Muscle layer of duodenum (tissue), 2 donors: ENCODE data around the gene SSBP3.

ENCODE experiments used
- H3K27ac ChIP-seq: one replicate; pipeline ENCODE4 v1.7.0; 2013; ENCODE audit warnings: mild to moderate bottlenecking, low read length
- H3K27me3 ChIP-seq: one replicate; pipeline ENCODE4 v1.7.0; 2013; ENCODE audit warnings: low read depth, mild to moderate bottlenecking, control low read depth, low read length
- H3K36me3 ChIP-seq, 2 donors: one replicate each; pipeline ENCODE4 v1.7.0; 2013; ENCODE audit warnings: low read length in 2 of 2, control low read depth in 1 of 2, mild to moderate bottlenecking in 1 of 2; ENCODE audit not compliant: insufficient read depth in 2 of 2, control insufficient read depth in 1 of 2
- H3K4me1 ChIP-seq, 2 donors: one replicate each; pipeline ENCODE4 v1.7.0; 2013; ENCODE audit warnings: low read length in 2 of 2, mild to moderate bottlenecking in 2 of 2, control low read depth in 1 of 2, moderate library complexity in 1 of 2; ENCODE audit not compliant: insufficient read depth in 2 of 2, control insufficient read depth in 1 of 2
- H3K4me3 ChIP-seq, 2 donors: one replicate each; pipeline ENCODE4 v1.7.0; 2013; ENCODE audit warnings: low read length in 2 of 2, low read depth in 1 of 2, mild to moderate bottlenecking in 1 of 2
- H3K9me3 ChIP-seq, 2 donors: one replicate each; pipeline ENCODE4 v1.7.0; 2013; ENCODE audit warnings: low read length in 2 of 2, control low read depth in 1 of 2, mild to moderate bottlenecking in 1 of 2; ENCODE audit not compliant: control insufficient read depth in 1 of 2
- donor health status: healthy.

Gene SSBP3

DNA sequence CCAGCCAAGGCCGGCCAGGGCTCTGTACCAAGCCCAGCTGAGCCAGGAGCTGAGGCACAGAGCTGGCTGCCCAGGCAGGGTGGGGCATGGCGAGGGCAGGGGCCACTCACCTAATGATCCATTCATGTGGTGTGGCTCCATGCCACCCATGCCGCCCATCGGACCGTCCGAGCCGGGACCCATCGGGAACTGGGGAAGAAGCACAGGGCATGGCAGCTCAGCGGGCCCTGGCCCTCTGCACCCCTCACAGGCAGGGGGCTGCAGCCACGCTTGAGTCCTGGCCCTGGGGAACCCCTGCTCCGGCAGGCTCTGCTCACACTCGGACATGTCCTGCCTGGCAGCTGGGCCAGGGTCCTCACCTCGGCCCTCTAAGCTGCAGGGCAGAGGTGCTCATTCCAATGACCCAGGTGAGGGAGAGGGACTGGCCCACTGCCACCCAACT, 177.5 kb downstream of the SSBP3 start:
- Histone ChIP-seq H3K4me3 (no peak overlapping the region), H3K9me3 (no peaks in the 10 kb centered on the region), H3K27me3 (no peaks in the 10 kb centered on the region), H3K4me1 (peaks cover 0 to 13% of the 10 kb centered on the region in 2 donors), H3K27ac (no peak overlapping the region), H3K36me3 (peaks cover 0 to 3% of the 10 kb centered on the region in 2 donors)

DNA sequence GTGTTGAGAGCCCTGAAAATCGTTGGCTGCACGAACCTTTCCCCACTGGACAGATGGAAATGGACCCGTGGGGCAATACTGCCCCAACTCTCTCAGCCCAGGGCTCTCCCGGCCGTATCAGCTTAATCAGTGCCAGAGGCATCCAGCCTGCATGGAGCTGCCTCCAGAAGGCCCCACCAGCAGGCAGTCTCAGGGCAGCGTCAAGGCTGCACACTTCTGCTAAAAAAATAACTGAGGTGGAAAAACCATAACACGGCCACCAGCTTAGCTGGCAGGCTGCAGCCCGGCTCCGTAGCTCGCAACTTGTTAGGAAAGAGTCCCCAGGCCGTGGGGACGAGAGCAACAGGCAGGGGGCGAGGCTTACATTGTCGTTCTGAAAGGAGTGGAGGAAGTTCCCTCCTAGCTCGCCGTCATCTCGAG, 178.3 kb downstream of the SSBP3 start:
- H3K9me3 ChIP-seq = no peaks in the 10 kb centered on the region
- H3K36me3 ChIP-seq = peaks cover 0 to 3% of the 10 kb centered on the region in 2 donors
- H3K27me3 ChIP-seq = no peaks in the 10 kb centered on the region
- no peak overlapping the region for H3K27ac ChIP-seq
- no peak overlapping the region for H3K4me3 ChIP-seq
- H3K4me1 ChIP-seq = peaks cover 0 to 13% of the 10 kb centered on the region in 2 donors

DNA sequence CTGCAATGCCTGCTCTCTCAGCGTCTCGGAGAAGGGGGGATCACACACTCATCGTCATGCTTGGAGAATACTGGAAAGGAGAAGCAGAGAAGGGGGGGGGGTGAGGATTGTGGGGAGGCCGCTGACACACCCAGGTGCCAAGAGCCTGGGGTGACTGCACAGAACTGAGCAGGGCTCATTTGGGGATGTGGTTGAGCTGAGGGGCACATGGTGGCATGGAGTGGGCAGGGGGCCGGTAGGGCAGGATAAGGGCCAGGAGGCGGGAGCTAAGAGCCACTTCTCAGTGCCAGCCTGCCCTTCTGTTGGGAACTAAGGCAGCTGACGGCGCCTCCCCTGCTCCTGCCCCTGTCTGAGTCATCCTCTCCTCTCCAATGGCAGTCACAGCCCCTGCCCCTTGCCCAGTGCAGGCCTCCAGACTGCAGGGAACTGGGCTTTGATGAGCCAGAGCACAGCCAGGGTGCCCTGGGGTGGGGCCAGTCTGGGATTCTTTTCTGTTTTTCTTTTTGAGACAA, 179.0 kb downstream of the SSBP3 start:
- H3K4me3 ChIP-seq = no peak overlapping the region
- H3K4me1 ChIP-seq = peaks cover 0 to 13% of the 10 kb centered on the region in 2 donors
- no peaks in the 10 kb centered on the region for H3K27me3 ChIP-seq
- H3K27ac ChIP-seq = no peak overlapping the region
- peaks cover 0 to 3% of the 10 kb centered on the region in 2 donors for H3K36me3 ChIP-seq
- H3K9me3 ChIP-seq = no peaks in the 10 kb centered on the region

DNA sequence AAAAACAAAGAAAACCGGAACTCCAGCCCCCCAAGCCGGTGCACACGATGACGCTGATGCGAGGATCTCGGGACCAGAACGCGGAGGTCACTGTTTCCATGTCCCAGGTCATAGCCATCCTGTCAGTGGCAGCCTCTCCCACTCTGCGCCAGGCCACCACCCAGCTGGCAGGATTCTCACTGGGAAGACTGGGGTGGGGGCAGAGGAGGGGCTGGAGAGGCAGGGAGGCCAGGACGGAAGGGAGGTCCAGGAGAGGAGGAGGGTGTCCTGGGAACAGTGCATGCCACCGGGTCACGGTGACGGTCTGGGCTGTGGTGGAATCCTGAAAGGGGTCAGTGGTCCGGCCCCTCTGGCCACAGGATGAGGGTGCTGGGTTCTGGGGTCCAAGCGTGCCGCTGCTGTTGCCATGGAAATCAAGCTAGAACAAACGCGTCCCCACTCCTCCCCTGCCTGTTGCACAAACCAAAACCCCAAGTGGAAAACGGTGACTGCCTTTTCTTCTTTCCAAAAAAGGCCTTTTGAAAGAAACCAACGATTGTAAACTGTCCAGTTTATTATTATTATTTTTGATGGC, 180.1 kb downstream of the SSBP3 start:
- peaks cover 0 to 3% of the 10 kb centered on the region in 2 donors for H3K36me3 ChIP-seq

DNA sequence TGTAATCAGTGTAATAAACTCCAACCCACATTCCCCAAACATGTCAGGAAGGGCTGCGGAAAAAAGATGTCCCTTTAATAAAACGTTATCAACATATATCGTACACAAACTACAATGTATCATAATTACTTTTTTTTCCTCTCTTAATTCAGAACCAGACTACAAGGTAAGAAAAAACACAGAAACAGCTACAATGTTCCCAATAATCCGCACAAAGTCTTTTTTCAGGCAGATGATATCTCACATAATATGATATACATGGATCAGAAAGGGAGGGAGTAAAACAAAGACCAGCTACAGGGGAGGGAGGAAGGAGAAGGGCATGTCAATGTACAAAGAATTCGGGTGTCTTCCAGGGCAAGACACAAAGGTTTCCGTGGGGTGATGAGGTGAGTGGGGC, 180.8 kb downstream of the SSBP3 start:
- Histone ChIP-seq H3K9me3 (no peaks in the 10 kb centered on the region), H3K36me3 (peaks cover 0 to 3% of the 10 kb centered on the region in 2 donors), H3K4me3 (no peak overlapping the region), H3K4me1 (peaks cover 0 to 13% of the 10 kb centered on the region in 2 donors), H3K27me3 (no peaks in the 10 kb centered on the region), H3K27ac (no peak overlapping the region)

More for the DNA sequence above, 180.1 kb downstream of the SSBP3 start:
- H3K4me3 ChIP-seq = no peak overlapping the region
- H3K4me1 ChIP-seq = peaks cover 0 to 13% of the 10 kb centered on the region in 2 donors
- H3K27me3 ChIP-seq = no peaks in the 10 kb centered on the region
- H3K27ac ChIP-seq = no peak overlapping the region
- no peaks in the 10 kb centered on the region for H3K9me3 ChIP-seq

DNA sequence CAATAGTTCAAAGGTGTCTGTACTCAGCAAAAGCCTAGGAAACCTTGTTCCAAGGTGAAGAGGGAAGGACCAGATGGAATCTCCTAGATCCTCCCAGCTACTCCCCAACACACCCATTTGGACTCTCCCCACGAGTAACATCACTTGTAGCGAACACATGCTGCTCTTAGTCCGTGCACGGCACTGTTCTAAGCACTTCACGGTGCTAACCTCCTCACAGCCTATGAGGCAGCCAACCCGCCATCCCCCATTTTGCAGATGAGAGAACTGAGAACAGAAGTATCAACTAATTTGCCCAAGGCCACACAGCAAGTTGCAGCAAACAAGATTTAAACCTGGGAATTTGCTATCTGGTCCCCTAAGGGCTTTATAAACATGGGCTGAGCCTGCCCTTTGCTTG, 182.0 kb downstream of the SSBP3 start:
- Histone ChIP-seq H3K36me3 (peaks cover 0 to 3% of the 10 kb centered on the region in 2 donors), H3K4me3 (no peak overlapping the region), H3K9me3 (no peaks in the 10 kb centered on the region), H3K27me3 (no peaks in the 10 kb centered on the region), H3K27ac (no peak overlapping the region), H3K4me1 (peaks cover 0 to 20% of the 10 kb centered on the region in 2 donors)

DNA sequence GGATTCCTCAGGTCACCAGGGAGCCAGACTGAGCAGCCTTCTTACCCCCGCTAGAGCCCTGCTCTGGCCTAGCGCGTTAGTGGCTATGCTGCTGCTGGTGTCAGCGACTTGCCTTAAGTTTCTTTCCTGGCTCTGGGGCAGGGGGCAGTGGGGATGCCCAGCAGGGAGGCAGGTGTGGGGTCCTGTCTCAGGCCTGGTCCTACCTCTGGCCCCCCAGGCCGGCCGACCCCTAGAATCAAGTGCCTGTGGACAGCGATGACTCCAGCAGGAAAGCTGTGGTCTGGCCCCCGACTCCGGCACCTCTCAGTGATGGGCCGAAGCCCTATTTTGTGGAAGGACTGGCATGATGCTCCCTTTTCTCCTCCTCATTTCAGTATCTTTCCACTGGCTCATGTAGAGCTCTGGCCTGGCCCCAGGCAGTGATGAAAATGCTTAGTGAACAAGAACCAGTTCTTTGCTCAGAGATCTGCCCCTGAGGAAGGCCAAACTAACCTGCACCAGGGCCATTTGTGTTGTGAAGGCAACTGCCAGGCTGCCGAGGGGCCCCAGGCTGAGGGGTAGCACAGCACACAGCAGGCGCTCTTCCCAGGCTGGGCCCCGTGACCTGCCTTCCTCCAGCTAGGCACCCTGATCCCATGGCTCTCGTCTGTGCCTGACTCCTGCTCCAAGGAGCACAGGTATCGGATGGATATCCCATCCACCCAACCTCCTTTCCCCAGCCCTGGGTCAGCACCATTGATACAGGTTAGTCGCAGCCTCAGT, 182.6 kb downstream of the SSBP3 start:
- Histone ChIP-seq H3K27me3 (no peaks in the 10 kb centered on the region), H3K4me1 (peaks cover 0 to 20% of the 10 kb centered on the region in 2 donors), H3K36me3 (peaks cover under 1 to 3% of the 10 kb centered on the region in 2 donors), H3K4me3 (no peak overlapping the region), H3K9me3 (no peaks in the 10 kb centered on the region), H3K27ac (no peak overlapping the region)

DNA sequence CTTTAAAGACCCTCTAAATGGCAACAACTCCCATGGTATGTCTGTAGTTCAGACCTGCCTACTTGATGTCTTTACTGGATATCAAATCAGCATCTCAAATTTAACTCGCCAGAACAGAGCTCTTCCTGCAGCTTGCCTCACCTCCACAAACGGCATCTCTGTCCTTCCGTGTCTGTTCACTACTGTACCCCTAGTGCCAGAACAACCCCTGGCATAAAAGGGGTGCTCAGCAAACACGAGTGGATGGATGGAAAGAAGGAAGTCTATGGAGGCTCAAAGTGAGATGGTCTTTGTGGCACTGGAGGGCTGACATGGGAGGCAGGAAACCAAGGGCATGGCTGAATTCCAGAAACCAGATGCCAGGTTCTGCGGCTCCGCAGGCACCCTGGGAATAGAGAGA, 183.5 kb downstream of the SSBP3 start:
- peaks cover 4 to 10% of the 10 kb centered on the region in 2 donors for H3K36me3 ChIP-seq
- H3K4me1 ChIP-seq = peaks cover 0 to 22% of the 10 kb centered on the region in 2 donors
- H3K27me3 ChIP-seq = no peaks in the 10 kb centered on the region
- H3K9me3 ChIP-seq = no peaks in the 10 kb centered on the region
- no peak overlapping the region for H3K27ac ChIP-seq
- H3K4me3 ChIP-seq = no peak overlapping the region

DNA sequence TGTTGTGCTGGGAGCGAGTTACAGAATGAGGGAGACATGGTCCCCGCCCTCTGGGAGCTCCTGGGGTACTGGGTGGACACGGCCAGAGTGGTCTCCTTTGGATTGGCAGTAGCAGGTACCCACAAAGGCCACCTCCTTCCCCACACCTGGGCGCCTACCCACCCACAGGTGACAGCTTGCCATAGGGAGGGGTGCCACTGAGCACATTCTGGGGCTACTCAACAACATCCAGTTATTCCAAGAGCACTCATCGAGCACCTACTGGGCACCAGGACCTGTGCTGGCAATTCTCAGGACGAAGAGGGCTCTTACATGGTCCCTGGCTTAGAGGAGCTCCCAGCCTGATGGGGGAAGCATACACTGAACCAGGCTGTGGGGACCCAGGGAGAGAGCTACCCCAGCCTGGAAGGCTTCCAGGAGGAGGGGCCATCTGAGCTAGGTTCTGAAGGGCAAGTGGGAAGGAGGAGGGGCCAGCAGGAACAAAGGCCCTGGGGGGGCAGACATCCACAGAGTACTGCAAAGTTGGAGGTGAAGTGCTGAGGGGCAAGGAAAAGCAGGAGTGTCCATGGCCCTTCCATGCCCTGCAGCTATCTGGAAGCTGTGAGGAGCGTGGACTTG, 184.2 kb downstream of the SSBP3 start:
- H3K4me1 ChIP-seq = peaks cover 0 to 22% of the 10 kb centered on the region in 2 donors
- H3K9me3 ChIP-seq = no peaks in the 10 kb centered on the region
- H3K36me3 ChIP-seq = peaks cover 10 to 17% of the 10 kb centered on the region in 2 donors
- H3K27me3 ChIP-seq = no peaks in the 10 kb centered on the region
- H3K4me3 ChIP-seq = no peak overlapping the region
- no peak overlapping the region for H3K27ac ChIP-seq

DNA sequence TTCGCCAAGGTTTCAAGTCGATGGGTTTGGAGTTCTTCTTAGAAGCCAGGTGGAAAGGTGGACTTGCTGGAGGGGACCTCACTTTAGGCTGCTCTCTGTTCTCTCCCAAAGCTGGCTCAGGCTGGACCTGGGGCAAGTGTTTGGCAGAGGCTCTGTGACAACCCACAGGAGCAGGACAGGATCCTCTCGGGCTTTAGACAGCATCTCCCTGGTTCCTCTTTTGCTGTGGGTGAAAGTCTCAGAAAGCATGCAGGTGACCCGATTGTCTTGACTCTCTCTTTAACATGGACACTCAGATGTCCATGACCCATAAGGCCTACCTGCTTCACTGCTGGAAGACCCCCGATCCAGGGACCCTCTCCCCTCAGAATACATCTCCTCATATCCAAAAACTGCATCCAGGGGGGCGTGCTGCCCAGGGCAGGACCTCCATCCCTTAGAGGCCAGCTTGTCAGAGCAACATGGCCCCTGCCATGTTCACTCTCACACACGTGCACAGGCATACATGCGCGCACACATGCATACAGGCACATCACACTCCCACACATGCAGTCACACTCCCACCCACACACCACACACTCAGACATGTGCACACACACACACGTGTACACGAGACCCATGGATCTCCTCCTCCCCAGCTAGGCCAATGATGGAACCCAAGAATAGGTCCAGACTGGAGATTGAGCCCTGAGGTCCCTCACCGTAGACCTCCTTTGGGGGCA, 184.9 kb downstream of the SSBP3 start:
- Histone ChIP-seq H3K27ac (peak overlapping the region; percentile 54), H3K27me3 (no peaks in the 10 kb centered on the region), H3K4me1 (peaks cover 0 to 22% of the 10 kb centered on the region in 2 donors), H3K4me3 (no peak overlapping the region), H3K36me3 (peaks cover 16 to 24% of the 10 kb centered on the region in 2 donors), H3K9me3 (no peaks in the 10 kb centered on the region)
